HepG2 (cell line): ENCODE measurements around the gene CDK15. TPM values are rescaled to one million over a fixed set of nuclear protein-coding genes. Genes with fewer than 3 reads are reported as not detected.

ENCODE experiments used
- ATAC-seq: fragments of 200-7000 bp; cut with Tn5 transposase; 3 replicates; pipeline ENCODE4 v1.9.1; 2020; ENCODE audit warnings: mild to moderate bottlenecking, moderate library complexity
- BruUV-seq: library from RNA; stranded (reverse); fragments of 400-500 nt; replicated peaks from 2 replicates; lab custom pipeline; 2021; lab: Mats Ljungman, UMichigan
- CTCF ChIA-PET: fragments of 300-600 bp; formaldehyde crosslinking; extraction: SDS; loops from one replicate; lab custom pipeline; 2021; ENCODE audit warnings: low total read pairs, inconsistent platforms, low intra/inter-chr PET ratio; lab: Yijun Ruan, JAX
- POLR2A ChIA-PET: fragments of 350-600 bp; sonication (Branson Sonifier 250); formaldehyde crosslinking; loops from one replicate; lab custom pipeline; 2020; ENCODE audit warnings: antibody characterized with exemption, inconsistent platforms; lab: Yijun Ruan, JAX
- DNase-seq: peaks from one replicate; pipeline ENCODE4 v3.0.0-alpha.2; 2015; ENCODE audit warnings: low spot score
- FAIRE-seq: peaks from 3 replicates; lab custom pipeline; 2011; peaks lifted over from hg19 to GRCh38; lab: Jason Lieb, UNC
- H2AFZ ChIP-seq: one replicate; pipeline ENCODE4 v1.6.1; 2011; ENCODE audit warnings: low read length, inconsistent platforms
- H3K27ac ChIP-seq: fragments of 300-600 bp; 3 replicates; pipeline ENCODE4 v1.8.0; 2011; ENCODE audit warnings: mixed run types, mild to moderate bottlenecking, mixed read lengths, low read length, inconsistent platforms; ENCODE audit not compliant: insufficient read depth; ENCODE audit errors: extremely low read length
- H3K27me3 ChIP-seq, 2 experiments: fragments of 200-600 bp in 1 of 2; 2 replicates in 1 of 2; 3 replicates in 1 of 2; pipeline versions ENCODE4 v1.6.0 to v1.8.0; 2011; ENCODE audit warnings: low read length in 2 of 2, mild to moderate bottlenecking in 2 of 2, moderate library complexity in 2 of 2, inconsistent platforms in 1 of 2; ENCODE audit not compliant: insufficient read depth in 2 of 2, control insufficient read depth in 1 of 2
- H3K36me3 ChIP-seq, 2 experiments: fragments of 200-600 bp in 1 of 2; replicated peaks in 1 of 2; 2 replicates in 1 of 2; 3 replicates in 1 of 2; pipeline versions ENCODE4 v1.5.1 to v1.8.0; 2011; ENCODE audit warnings: low read length in 2 of 2, inconsistent platforms in 1 of 2; ENCODE audit not compliant: insufficient read depth in 2 of 2, control insufficient read depth in 1 of 2
- H3K4me1 ChIP-seq: 2 replicates; pipeline ENCODE4 v1.5.1; 2012; ENCODE audit warnings: low read length, inconsistent platforms; ENCODE audit not compliant: insufficient read depth
- H3K4me2 ChIP-seq: 2 replicates; pipeline ENCODE4 v1.6.0; 2011; ENCODE audit warnings: low read depth, low read length, inconsistent platforms
- H3K4me3 ChIP-seq, 3 experiments: fragments of 200-600 bp in 1 of 3; sonication (generic), shearing (Covaris generic) in 1 of 3; replicated peaks in 1 of 3; 2 replicates each; pipeline ENCODE4 v1.5.1; 2011 to 2016; ENCODE audit warnings: low read length in 3 of 3, inconsistent platforms in 2 of 3, low read depth in 2 of 3, mild to moderate bottlenecking in 2 of 3, control low read depth in 1 of 3, mixed read lengths in 1 of 3; ENCODE audit not compliant: insufficient read depth in 1 of 3
- H3K79me2 ChIP-seq: one replicate; pipeline ENCODE4 v1.6.1; 2011; ENCODE audit warnings: low read length, inconsistent platforms; ENCODE audit not compliant: insufficient read depth
- H3K9ac ChIP-seq: 2 replicates; pipeline ENCODE4 v1.6.0; 2011; ENCODE audit warnings: mild to moderate bottlenecking, low read depth, low read length, inconsistent platforms; ENCODE audit not compliant: insufficient read depth
- H3K9me3 ChIP-seq: 2 replicates; pipeline ENCODE4 v1.5.1; 2012; ENCODE audit warnings: mild to moderate bottlenecking, low read length
- H4K20me1 ChIP-seq: 2 replicates; pipeline ENCODE4 v1.6.0; 2011; ENCODE audit warnings: inconsistent platforms, mild to moderate bottlenecking, low read length, moderate library complexity; ENCODE audit not compliant: insufficient read depth
- AKNA ChIP-seq: sonication (generic); formaldehyde crosslinking; IDR thresholded peaks from 2 replicates; pipeline ENCODE4 v1.4.0; 2020; ENCODE audit warnings: missing genetic modification reagents, borderline replicate concordance
- EHMT2 ChIP-seq: fragments of 200-600 bp; sonication (generic); IDR thresholded peaks from 2 replicates; pipeline ENCODE4 v1.7.0; 2017; ENCODE audit warnings: antibody characterized with exemption, low read depth, low read length, borderline replicate concordance
- GZF1 ChIP-seq: sonication (generic); formaldehyde crosslinking; IDR thresholded peaks from 2 replicates; pipeline ENCODE4 v1.5.1; 2020; ENCODE audit warnings: mild to moderate bottlenecking, missing genetic modification reagents
- HMGA1 ChIP-seq: sonication (generic); formaldehyde crosslinking; conservative IDR thresholded peaks from 2 replicates; pipeline ENCODE4 v1.4.0; 2020; ENCODE audit warnings: missing genetic modification reagents
- MATR3 ChIP-seq: sonication (generic); formaldehyde crosslinking; IDR thresholded peaks from 2 replicates; pipeline ENCODE4 v1.4.0; 2020; ENCODE audit warnings: missing genetic modification reagents
- NR1H2 ChIP-seq: sonication (generic); formaldehyde crosslinking; IDR thresholded peaks from 2 replicates; pipeline ENCODE4 v1.8.1; 2022; ENCODE audit warnings: low read depth, missing genetic modification reagents, borderline replicate concordance
- NR2C2 ChIP-seq: sonication (generic); formaldehyde crosslinking; IDR thresholded peaks from 2 replicates; pipeline ENCODE4 v1.4.0; 2020; ENCODE audit warnings: missing genetic modification reagents, mild to moderate bottlenecking, moderate library complexity, borderline replicate concordance
- PAWR ChIP-seq: sonication (generic); formaldehyde crosslinking; IDR thresholded peaks from 2 replicates; pipeline ENCODE4 v1.4.0; 2020; ENCODE audit warnings: missing genetic modification reagents, mild to moderate bottlenecking, borderline replicate concordance
- PCBP2 ChIP-seq: fragments of 200-400 bp; formaldehyde crosslinking; optimal IDR thresholded peaks from 2 replicates; pipeline ENCODE3; 2018; ENCODE audit warnings: low read length, low read depth; ENCODE audit not compliant: poor library complexity, severe bottlenecking
- PHF21A ChIP-seq: sonication (generic); formaldehyde crosslinking; IDR thresholded peaks from 2 replicates; pipeline ENCODE4 v1.5.0; 2020; ENCODE audit warnings: mild to moderate bottlenecking, missing genetic modification reagents
- SOX13 ChIP-seq, 3 experiments: fragments of 450-650 bp in 1 of 3; sonication (generic) in 1 of 3; formaldehyde crosslinking in 1 of 3; IDR thresholded peaks in 2 of 3; conservative IDR thresholded peaks in 1 of 3; 2 replicates each; pipeline versions ENCODE4 v1.5.0 to v1.6.1; 2016 to 2020; ENCODE audit warnings: antibody characterized with exemption in 1 of 3, mild to moderate bottlenecking in 1 of 3, missing compliant biosample characterization in 1 of 3, missing genetic modification reagents in 1 of 3, moderate library complexity in 1 of 3
- YEATS4 ChIP-seq: sonication (generic); formaldehyde crosslinking; IDR thresholded peaks from 2 replicates; pipeline ENCODE4 v1.4.0; 2020; ENCODE audit warnings: missing genetic modification reagents, borderline replicate concordance
- ZBTB25 ChIP-seq: IDR thresholded peaks from 2 replicates; pipeline ENCODE4 v1.6.1; 2018; ENCODE audit warnings: missing genetic modification reagents
- WGBS: methylation state at CpG from one replicate; pipeline ENCODE4 v1.1.6; 2017; ENCODE audit warnings: low lambda C conversion rate; 5-methylcytosine and 5-hydroxymethylcytosine counted together
- in situ Hi-C: cut with HindIII; loops from 2 replicates; pipeline ENCODE4 v1.10.0; 2017; ENCODE audit warnings: low pct_unique_long_range_greater_than_20kb; ENCODE audit not compliant: extremely low pct_ligation_motif_present
- intact Hi-C: fragments of 100-400 bp; cut with micrococcal nuclease; formaldehyde crosslinking; loops from one replicate; pipeline ENCODE4 v1.10.0; 2022; ENCODE audit not compliant: unreplicated experiment
- polyA plus RNA-seq, 8 experiments: library from polyadenylated mRNA; depleted of rRNA in 3 of 8; stranded (reverse) in 7 of 8; unstranded in 1 of 8; fragments of >200 nt; fragmentation: Illumina TruSeq in 4 of 8; extraction: Trizol in 4 of 8; gene quantifications; 2 replicates each; pipeline versions ENCODE4 v1.2.1 to v1.2.3, GENCODE V29; 2011 to 2016; ENCODE audit warnings: low read depth in 4 of 8, missing spikeins in 1 of 8, mixed read lengths in 1 of 8; ENCODE audit not compliant: insufficient read depth in 1 of 8
- total RNA-seq, 5 experiments: library from RNA; depleted of rRNA; stranded (reverse); fragments of >200 nt; fragmentation: Illumina TruSeq; extraction: Trizol; gene quantifications; 2 replicates each; pipeline ENCODE4 v1.2.3, GENCODE V29; 2016; ENCODE audit warnings: low read depth in 1 of 5

CDK15 gene
- total and polyA plus RNA-seq, 2 of the 13 experiments (the other 11 are each of a cell fraction or from before 2014, with no cell fraction given) = not detected

- no peak for FAIRE-seq
- Histone ChIP-seq H3K9ac (no peak overlapping the region), H2AFZ (no peak overlapping the region), H4K20me1 (no peaks in the 10 kb centered on the region), H3K79me2 (no peaks in the 10 kb centered on the region)
- CTCF ChIA-PET = no interaction called here
- intact Hi-C loops = no loop called here
- 50% methylated on average over 4 of the region's 4 CpGs for WGBS
- no peak for TF ChIP-seq GZF1
- no peak for TF ChIP-seq HMGA1
- no peak for TF ChIP-seq YEATS4 (CRISPR knock-in tag)
- no peak for TF ChIP-seq PCBP2
- no peak for TF ChIP-seq SOX13 (IDR thresholded peaks at IDR 0.05)
- TF ChIP-seq SOX13 (CRISPR knock-in tag; conservative IDR thresholded peaks at IDR 0.05 in 1 of 2, IDR thresholded peaks at IDR 0.05 in 1 of 2) = no peak
- no peak for TF ChIP-seq PAWR
- TF ChIP-seq MATR3 (CRISPR knock-in tag) = no peak
- TF ChIP-seq AKNA (CRISPR knock-in tag) = no peak
- no peak for TF ChIP-seq NR1H2 (CRISPR knock-in tag)
- TF ChIP-seq EHMT2 = no peak
- no peak for TF ChIP-seq NR2C2
- TF ChIP-seq ZBTB25 (CRISPR knock-in tag) = no peak
- no peak for TF ChIP-seq PHF21A
- TF ChIP-seq, all 625 proteins: peak for 0
- POLR2A ChIA-PET = no interaction called here
- DNase-seq (no peak), ATAC-seq (no peak)
- H3K27ac ChIP-seq = no peak overlapping the region
- no peaks in the 10 kb centered on the region for H3K36me3 ChIP-seq
- no peak overlapping the region for H3K4me2 ChIP-seq
- in situ Hi-C loops = no loop called here
- no TSS peak for BruUV-seq
- no peaks in the 10 kb centered on the region for H3K9me3 ChIP-seq
- no peak overlapping the region for H3K4me3 ChIP-seq
- no peaks in the 10 kb centered on the region for H3K4me1 ChIP-seq
- peaks cover 0 to 6% of the 10 kb centered on the region in 2 experiments; a peak in 3 of 5 replicates for H3K27me3 ChIP-seq
Observed at GRCh38 chr2:201820383-201821007, 14.2 kb downstream of the CDK15 start.
